A673 (cell line): Measurements from ENCODE around the gene LRRC18.

Source experiments
- CTCF ChIP-seq: fragments of 300-800, 200-600 bp; sonication (generic); conservative IDR thresholded peaks from 2 replicates; pipeline ENCODE4 v1.5.1; 2017; ENCODE audit warnings: low read depth, mild to moderate bottlenecking, antibody characterized with exemption, low read length, moderate library complexity, mixed read lengths
- EZH2 ChIP-seq: fragments of 200-600 bp; sonication (generic); IDR thresholded peaks from 2 replicates; pipeline ENCODE4 v1.6.1; 2017; ENCODE audit warnings: borderline replicate concordance, low read depth, mild to moderate bottlenecking, mixed read lengths, antibody characterized with exemption, low read length; ENCODE audit not compliant: poor library complexity, severe bottlenecking

- TF ChIP-seq CTCF (no peak), EZH2 (no peak)
Observed at GRCh38 chr10:48899781-48900180, 39.9 kb downstream of the LRRC18 start.
